ENCODE measurements around the gene LPAR6. TPM values are rescaled to one million over a fixed set of nuclear protein-coding genes. Genes with fewer than 3 reads are reported as not detected.
"Not testable (repeated sequence)": the region's sequence is repeated elsewhere in the genome, so short reads cannot be mapped to it uniquely, and the experiment has no call there.

The LPAR6 gene
- polyA plus RNA-seq, 3 donors, result 17.2 to 72.6 (median 62.1) TPM

DNA sequence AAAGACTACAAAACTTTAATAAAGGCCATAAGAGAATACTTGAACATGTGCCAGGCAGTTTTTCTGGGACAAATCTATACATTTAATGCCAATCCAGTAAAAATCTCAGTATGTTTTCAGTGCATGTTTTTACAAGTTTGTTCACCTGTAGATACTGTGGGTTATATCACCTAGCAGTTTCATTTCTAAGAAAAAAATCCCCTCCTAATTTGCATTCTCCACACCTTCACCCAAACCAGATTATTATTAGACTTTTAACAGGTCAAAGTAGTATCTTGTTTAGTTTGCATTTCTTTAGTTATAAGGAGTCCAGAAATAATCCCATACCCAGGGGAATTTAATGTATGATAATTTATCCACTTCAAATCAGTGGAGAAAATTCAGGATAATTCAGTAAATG is 17.0 kb upstream of the LPAR6 start:
- Histone ChIP-seq H2AFZ (ENCODE audit: insufficient read depth, low read depth, low read length, poor library complexity, severe bottlenecking) (no peak overlapping the region), H3K79me2 (ENCODE audit: insufficient read depth, low read length) (peaks cover 3% of the 10 kb centered on the region), H3K4me2 (replicated peaks; ENCODE audit: extremely low read depth, low read length, poor library complexity, severe bottlenecking) (no peak overlapping the region), H3K4me3 (replicated peaks in 1 of 3; ENCODE audit: low read depth in 2 of 3, low read length in 3 of 3) (no peak overlapping the region), H3K27ac (ENCODE audit: low read depth in 1 of 2, low read length in 2 of 2) (no peak overlapping the region), H4K20me1 (ENCODE audit: insufficient read depth, low read length) (no peaks in the 10 kb centered on the region), H3K36me3 (replicated peaks in 1 of 2; ENCODE audit: control insufficient read depth in 1 of 2, insufficient read depth in 2 of 2, low read length in 2 of 2) (peaks cover 0 to 10% of the 10 kb centered on the region in 2 donors), H3K9me3 (replicated peaks in 1 of 2; ENCODE audit: control insufficient read depth in 1 of 2, insufficient read depth in 1 of 2, low read length in 2 of 2) (no peaks in the 10 kb centered on the region), H3K27me3 (ENCODE audit: control insufficient read depth in 2 of 2, insufficient read depth in 2 of 2, low read length in 2 of 2) (no peaks in the 10 kb centered on the region), H3K9ac (ENCODE audit: insufficient read depth, low read length, poor library complexity, severe bottlenecking) (no peak overlapping the region), H3K4me1 (ENCODE audit: control insufficient read depth in 1 of 2, insufficient read depth in 2 of 2, low read length in 2 of 2) (peaks cover 0 to 10% of the 10 kb centered on the region in 2 donors)
- Mint-ChIP-seq H3K9me3 (peaks cover 0 to 4% (median 0%) of the 10 kb centered on the region in 7 donors), H3K36me3 (peaks cover 20% of the 10 kb centered on the region in 2 donors), H3K4me3 (no peak overlapping the region), H3K4me1 (peaks cover 11% of the 10 kb centered on the region), H3K27ac (no peak overlapping the region), H3K27me3 (ENCODE audit: low read depth in 3 of 3) (no peaks in the 10 kb centered on the region)
- no peak for DNase-seq
- TF ChIP-seq, protein P1, sequence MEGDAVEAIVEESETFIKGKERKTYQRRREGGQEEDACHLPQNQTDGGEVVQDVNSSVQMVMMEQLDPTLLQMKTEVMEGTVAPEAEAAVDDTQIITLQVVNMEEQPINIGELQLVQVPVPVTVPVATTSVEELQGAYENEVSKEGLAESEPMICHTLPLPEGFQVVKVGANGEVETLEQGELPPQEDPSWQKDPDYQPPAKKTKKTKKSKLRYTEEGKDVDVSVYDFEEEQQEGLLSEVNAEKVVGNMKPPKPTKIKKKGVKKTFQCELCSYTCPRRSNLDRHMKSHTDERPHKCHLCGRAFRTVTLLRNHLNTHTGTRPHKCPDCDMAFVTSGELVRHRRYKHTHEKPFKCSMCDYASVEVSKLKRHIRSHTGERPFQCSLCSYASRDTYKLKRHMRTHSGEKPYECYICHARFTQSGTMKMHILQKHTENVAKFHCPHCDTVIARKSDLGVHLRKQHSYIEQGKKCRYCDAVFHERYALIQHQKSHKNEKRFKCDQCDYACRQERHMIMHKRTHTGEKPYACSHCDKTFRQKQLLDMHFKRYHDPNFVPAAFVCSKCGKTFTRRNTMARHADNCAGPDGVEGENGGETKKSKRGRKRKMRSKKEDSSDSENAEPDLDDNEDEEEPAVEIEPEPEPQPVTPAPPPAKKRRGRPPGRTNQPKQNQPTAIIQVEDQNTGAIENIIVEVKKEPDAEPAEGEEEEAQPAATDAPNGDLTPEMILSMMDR (IDR thresholded peaks at IDR 0.05), result no peak
- intact Hi-C loops (cut with micrococcal nuclease), result no loop called here

DNA sequence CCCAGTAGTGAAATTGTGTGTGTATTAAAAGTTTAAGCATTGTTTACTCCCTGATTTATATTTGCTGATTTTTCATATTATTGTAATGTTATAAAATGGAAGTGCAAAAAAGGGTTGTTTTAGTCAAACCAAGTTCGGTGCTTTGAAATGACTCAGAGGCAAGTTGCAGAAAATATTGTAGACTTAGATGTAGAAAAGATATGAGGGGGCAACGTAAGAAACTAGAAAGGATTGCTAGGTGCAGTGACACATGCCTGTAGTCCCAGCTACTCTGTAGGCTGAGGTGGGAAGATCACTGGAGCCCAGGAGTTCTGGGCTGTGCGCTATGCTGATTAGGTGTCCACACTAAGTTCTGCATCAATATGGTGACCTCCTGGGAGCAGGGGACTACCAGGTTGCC is 16.1 kb upstream of the LPAR6 start:
- Histone ChIP-seq H3K9ac (ENCODE audit: insufficient read depth, low read length, poor library complexity, severe bottlenecking) (no peak overlapping the region), H3K9me3 (replicated peaks in 1 of 2; ENCODE audit: control insufficient read depth in 1 of 2, insufficient read depth in 1 of 2, low read length in 2 of 2) (no peaks in the 10 kb centered on the region), H3K4me1 (ENCODE audit: control insufficient read depth in 1 of 2, insufficient read depth in 2 of 2, low read length in 2 of 2) (peaks cover 0 to 6% of the 10 kb centered on the region in 2 donors), H2AFZ (ENCODE audit: insufficient read depth, low read depth, low read length, poor library complexity, severe bottlenecking) (no peak overlapping the region), H3K4me2 (replicated peaks; ENCODE audit: extremely low read depth, low read length, poor library complexity, severe bottlenecking) (no peak overlapping the region), H4K20me1 (ENCODE audit: insufficient read depth, low read length) (no peaks in the 10 kb centered on the region), H3K27ac (ENCODE audit: low read depth in 1 of 2, low read length in 2 of 2) (no peak overlapping the region), H3K4me3 (replicated peaks in 1 of 3; ENCODE audit: low read depth in 2 of 3, low read length in 3 of 3) (no peak overlapping the region), H3K27me3 (ENCODE audit: control insufficient read depth in 2 of 2, insufficient read depth in 2 of 2, low read length in 2 of 2) (no peaks in the 10 kb centered on the region), H3K36me3 (replicated peaks in 1 of 2; ENCODE audit: control insufficient read depth in 1 of 2, insufficient read depth in 2 of 2, low read length in 2 of 2) (peaks cover 0 to 6% of the 10 kb centered on the region in 2 donors), H3K79me2 (ENCODE audit: insufficient read depth, low read length) (no peaks in the 10 kb centered on the region)
- peaks cover 7% of the 10 kb centered on the region for H3K4me1 Mint-ChIP-seq
- no peaks in the 10 kb centered on the region for H3K27me3 Mint-ChIP-seq (ENCODE audit: low read depth in 3 of 3)
- no peak overlapping the region for H3K4me3 Mint-ChIP-seq
- intact Hi-C loops (cut with micrococcal nuclease), result no loop called here
- DNase-seq, result no peak
- H3K36me3 Mint-ChIP-seq, result peaks cover 18% of the 10 kb centered on the region in 2 donors
- 98% methylated on average over 3 of the region's 3 CpGs for WGBS (ENCODE audit: insufficient coverage)
- peaks cover 0 to 4% (median 0%) of the 10 kb centered on the region in 7 donors for H3K9me3 Mint-ChIP-seq
- TF ChIP-seq, protein P1 (IDR thresholded peaks at IDR 0.05), result no peak
- no peak overlapping the region for H3K27ac Mint-ChIP-seq

DNA sequence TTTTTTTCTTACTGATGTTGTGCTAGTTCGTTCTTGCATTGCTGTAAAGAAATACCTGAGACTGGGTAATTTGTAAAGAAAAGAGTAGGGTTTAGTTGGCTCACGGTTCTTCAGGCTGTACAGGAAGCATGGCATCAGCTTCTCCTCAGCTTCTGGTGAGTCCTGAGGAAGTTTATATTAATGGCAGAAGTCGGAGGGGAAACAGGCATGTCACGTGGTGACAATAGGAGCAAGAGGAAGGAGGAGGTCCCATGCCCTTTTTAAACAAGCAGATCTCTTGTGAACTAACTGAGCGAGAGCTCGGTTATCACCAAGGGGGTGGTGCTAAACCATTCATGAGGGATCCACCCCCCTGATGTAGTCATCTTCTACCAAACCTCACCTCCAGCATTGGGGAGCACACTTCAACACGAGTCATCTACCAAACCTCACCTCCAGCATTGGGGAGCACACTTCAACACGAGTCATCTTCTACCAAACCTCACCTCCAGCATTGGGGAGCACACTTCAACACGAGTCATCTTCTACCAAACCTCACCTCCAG is 13.9 kb upstream of the LPAR6 start:
- H4K20me1 ChIP-seq (ENCODE audit: insufficient read depth, low read length); H2AFZ ChIP-seq (ENCODE audit: insufficient read depth, low read depth, low read length, poor library complexity, severe bottlenecking); H3K4me1 ChIP-seq (ENCODE audit: control insufficient read depth in 1 of 2, insufficient read depth in 2 of 2, low read length in 2 of 2); H3K27me3 Mint-ChIP-seq (ENCODE audit: low read depth in 3 of 3); H3K4me3 ChIP-seq (replicated peaks in 1 of 3; ENCODE audit: low read depth in 2 of 3, low read length in 3 of 3); H3K9me3 ChIP-seq (replicated peaks in 1 of 2; ENCODE audit: control insufficient read depth in 1 of 2, insufficient read depth in 1 of 2, low read length in 2 of 2); H3K4me2 ChIP-seq (replicated peaks; ENCODE audit: extremely low read depth, low read length, poor library complexity, severe bottlenecking); DNase-seq; H3K4me1 Mint-ChIP-seq; H3K36me3 ChIP-seq (replicated peaks in 1 of 2; ENCODE audit: control insufficient read depth in 1 of 2, insufficient read depth in 2 of 2, low read length in 2 of 2); H3K9ac ChIP-seq (ENCODE audit: insufficient read depth, low read length, poor library complexity, severe bottlenecking); H3K27ac ChIP-seq (ENCODE audit: low read depth in 1 of 2, low read length in 2 of 2); H3K27me3 ChIP-seq (ENCODE audit: control insufficient read depth in 2 of 2, insufficient read depth in 2 of 2, low read length in 2 of 2); intact Hi-C loops (cut with micrococcal nuclease); H3K4me3 Mint-ChIP-seq; H3K9me3 Mint-ChIP-seq; H3K79me2 ChIP-seq (ENCODE audit: insufficient read depth, low read length): not testable (repeated sequence)
- WGBS (ENCODE audit: insufficient coverage), result 58% methylated on average over 4 of the region's 9 CpGs
- Mint-ChIP-seq H3K27ac (peak overlapping the region in 1 of 7 donors; percentile 8), H3K36me3 (peaks cover 16 to 20% of the 10 kb centered on the region in 2 donors)

Data from CD14-positive monocyte (primary cell).